H9 (cell line): ENCODE measurements around the gene SIGLEC5. TPM values are rescaled to one million over a fixed set of nuclear protein-coding genes. Genes with fewer than 3 reads are reported as not detected.

Experiments used
- DNase-seq: peaks from one replicate; pipeline ENCODE4 v3.0.0-alpha.2; 2017
- H2AFZ ChIP-seq: one replicate; pipeline ENCODE4 v1.6.1; 2013; ENCODE audit warnings: mild to moderate bottlenecking, low read length, control low read depth, moderate library complexity
- H2AK5ac ChIP-seq: 2 replicates; pipeline ENCODE4 v1.6.1; 2013; ENCODE audit warnings: low read length, control low read depth, mixed read lengths; ENCODE audit not compliant: insufficient read length
- H2BK120ac ChIP-seq: one replicate; pipeline ENCODE4 v1.6.1; 2013; ENCODE audit warnings: low read depth, mild to moderate bottlenecking, low read length, control low read depth, inconsistent platforms; ENCODE audit not compliant: poor library complexity, severe bottlenecking
- H2BK12ac ChIP-seq: 2 replicates; pipeline ENCODE4 v1.6.1; 2013; ENCODE audit warnings: low read length, control low read depth, mixed read lengths, low read depth; ENCODE audit not compliant: insufficient read length
- H2BK15ac ChIP-seq: 2 replicates; pipeline ENCODE4 v1.6.1; 2013; ENCODE audit warnings: low read depth, low read length, control low read depth
- H2BK20ac ChIP-seq: one replicate; pipeline ENCODE4 v1.6.1; 2013; ENCODE audit warnings: low read depth, mild to moderate bottlenecking, low read length, control low read depth, inconsistent platforms; ENCODE audit not compliant: poor library complexity, severe bottlenecking
- H2BK5ac ChIP-seq: 2 replicates; pipeline ENCODE4 v1.6.1; 2013; ENCODE audit warnings: low read length, control low read depth, mixed read lengths; ENCODE audit not compliant: insufficient read length
- H3K14ac ChIP-seq: 2 replicates; pipeline ENCODE4 v1.6.1; 2013; ENCODE audit warnings: low read length, control low read depth; ENCODE audit not compliant: insufficient read depth
- H3K18ac ChIP-seq: 2 replicates; pipeline ENCODE4 v1.6.1; 2013; ENCODE audit warnings: low read depth, mild to moderate bottlenecking, mixed read lengths, low read length, control low read depth; ENCODE audit not compliant: insufficient read length
- H3K23ac ChIP-seq: 2 replicates; pipeline ENCODE4 v1.6.1; 2013; ENCODE audit warnings: low read length, control low read depth, mixed read lengths, low read depth; ENCODE audit not compliant: insufficient read length
- H3K23me2 ChIP-seq: 2 replicates; pipeline ENCODE4 v1.6.1; 2013; ENCODE audit warnings: low read depth, mild to moderate bottlenecking, mixed read lengths, low read length, control low read depth; ENCODE audit not compliant: insufficient read length, poor library complexity, severe bottlenecking
- H3K27ac ChIP-seq: 2 replicates; pipeline ENCODE4 v1.5.1; 2013; ENCODE audit warnings: low read length, control low read depth, mixed read lengths, low read depth; ENCODE audit not compliant: insufficient read length
- H3K27me3 ChIP-seq: 2 replicates; pipeline ENCODE4 v1.6.1; 2013; ENCODE audit warnings: low read length, control low read depth, inconsistent platforms; ENCODE audit not compliant: insufficient read depth
- H3K4ac ChIP-seq: 2 replicates; pipeline ENCODE4 v1.6.1; 2013; ENCODE audit warnings: low read depth, mild to moderate bottlenecking, control low read depth, inconsistent platforms, low read length, moderate library complexity
- H3K4me1 ChIP-seq: 2 replicates; pipeline ENCODE4 v1.6.1; 2013; ENCODE audit warnings: low read length, control low read depth, inconsistent platforms; ENCODE audit not compliant: insufficient read depth
- H3K4me2 ChIP-seq: 2 replicates; pipeline ENCODE4 v1.6.1; 2013; ENCODE audit warnings: low read length, control low read depth, mixed read lengths; ENCODE audit not compliant: insufficient read length, insufficient read depth
- H3K56ac ChIP-seq: 2 replicates; pipeline ENCODE4 v1.6.1; 2013; ENCODE audit warnings: low read depth, mild to moderate bottlenecking, mixed read lengths, low read length, control low read depth; ENCODE audit not compliant: insufficient read length
- H3K79me1 ChIP-seq: 2 replicates; pipeline ENCODE4 v1.6.1; 2013; ENCODE audit warnings: low read depth, mild to moderate bottlenecking, moderate library complexity, low read length, control low read depth, inconsistent platforms; ENCODE audit not compliant: insufficient read depth, poor library complexity, severe bottlenecking
- H3K79me2 ChIP-seq: 2 replicates; pipeline ENCODE4 v1.6.1; 2013; ENCODE audit warnings: low read length, control low read depth, inconsistent platforms; ENCODE audit not compliant: insufficient read depth
- H3K9ac ChIP-seq: 2 replicates; pipeline ENCODE4 v1.6.1; 2013; ENCODE audit warnings: low read length, control low read depth, mixed read lengths; ENCODE audit not compliant: insufficient read length; ENCODE audit errors: extremely low read depth
- H3K9me3 ChIP-seq: one replicate; pipeline ENCODE4 v1.6.1; 2013; ENCODE audit warnings: low read depth, low read length, inconsistent platforms; ENCODE audit not compliant: control insufficient read depth
- H3T11ph ChIP-seq: one replicate; pipeline ENCODE4 v1.6.1; 2013; ENCODE audit warnings: mild to moderate bottlenecking, low read length, control low read depth, inconsistent platforms
- H4K20me1 ChIP-seq: one replicate; pipeline ENCODE4 v1.6.1; 2013; ENCODE audit not compliant: control insufficient read depth, insufficient read length, insufficient read depth
- H4K5ac ChIP-seq: 2 replicates; pipeline ENCODE4 v1.6.1; 2013; ENCODE audit warnings: low read depth, mild to moderate bottlenecking, mixed read lengths, low read length, control low read depth; ENCODE audit not compliant: insufficient read length
- H4K8ac ChIP-seq: replicated peaks from 2 replicates; pipeline ENCODE4 v1.6.1; 2013; ENCODE audit warnings: low read length, control low read depth, mixed read lengths, low read depth; ENCODE audit not compliant: insufficient read length
- H4K91ac ChIP-seq: 2 replicates; pipeline ENCODE4 v1.6.1; 2013; ENCODE audit warnings: low read depth, mild to moderate bottlenecking, moderate library complexity, mixed read lengths, low read length, control low read depth; ENCODE audit not compliant: insufficient read length
- H3K27ac Mint-ChIP-seq, 3 experiments: 2 replicates in 2 of 3; 3 replicates in 1 of 3; pipeline ENCODE4 v1.8.0; 2020 to 2021; ENCODE audit warnings: mixed read lengths in 3 of 3, mild to moderate bottlenecking in 1 of 3, moderate library complexity in 1 of 3
- H3K27me3 Mint-ChIP-seq: 2 replicates; pipeline ENCODE4 v1.8.0; 2021; ENCODE audit warnings: low read depth, mild to moderate bottlenecking, moderate library complexity, mixed read lengths
- H3K36me3 Mint-ChIP-seq, 3 experiments: 2 replicates in 2 of 3; 3 replicates in 1 of 3; pipeline ENCODE4 v1.8.0; 2020 to 2021; ENCODE audit warnings: low read depth in 3 of 3, mixed read lengths in 3 of 3; ENCODE audit not compliant: insufficient read depth in 1 of 3
- H3K4me1 Mint-ChIP-seq, 2 experiments: 2 replicates each; pipeline ENCODE4 v1.8.0; 2020; ENCODE audit warnings: mixed read lengths in 2 of 2
- H3K4me3 Mint-ChIP-seq, 2 experiments: 2 replicates in 1 of 2; 3 replicates in 1 of 2; pipeline ENCODE4 v1.8.0; 2020 to 2021; ENCODE audit warnings: mild to moderate bottlenecking in 2 of 2, mixed read lengths in 2 of 2, moderate library complexity in 1 of 2
- H3K9me3 Mint-ChIP-seq, 2 experiments: 2 replicates in 1 of 2; 3 replicates in 1 of 2; pipeline ENCODE4 v1.8.0; 2020; ENCODE audit warnings: mild to moderate bottlenecking in 2 of 2, mixed read lengths in 2 of 2, moderate library complexity in 1 of 2
- CTCF ChIP-seq: fragments of 200-600 bp; sonication (generic); conservative IDR thresholded peaks from 3 replicates; pipeline ENCODE4 v1.8.0; 2021; ENCODE audit warnings: antibody characterized with exemption, mild to moderate bottlenecking
- WGBS: extraction: QIAGEN DNeasy Blood & Tissue Kit; methylation state at CpG from one replicate; pipeline ENCODE4 v1.1.7; 2013; ENCODE audit warnings: missing lambda C conversion rate, low lambda C conversion rate, mixed read lengths; ENCODE audit not compliant: insufficient read length; ENCODE audit errors: extremely low coverage; 5-methylcytosine and 5-hydroxymethylcytosine counted together
- total RNA-seq: library from RNA; stranded (reverse); gene quantifications from 2 replicates; pipeline ENCODE4 v1.2.1, GENCODE V29; 2021

SIGLEC5 gene
- total RNA-seq, 1 experiment from 2014 or later: not detected

- H3K9me3 Mint-ChIP-seq: peaks cover 75 to 91% of the 10 kb centered on the region in 2 experiments
- H3K18ac ChIP-seq: no peak overlapping the region
- peaks cover 37% of the 10 kb centered on the region for H3K27me3 Mint-ChIP-seq
- no peaks in the 10 kb centered on the region for H3K27me3 ChIP-seq
- no peak overlapping the region for H2AFZ ChIP-seq
- H2AK5ac ChIP-seq: no peak overlapping the region
- no CpG with 5 or more reads among the region's 5 CpGs for WGBS
- H3K4me1 Mint-ChIP-seq: no peaks in the 10 kb centered on the region
- no peaks in the 10 kb centered on the region for H3K79me1 ChIP-seq
- H3K4me1 ChIP-seq: no peaks in the 10 kb centered on the region
- H3K23ac ChIP-seq: no peak overlapping the region
- no peaks in the 10 kb centered on the region for H3K9me3 ChIP-seq
- H3K79me2 ChIP-seq: no peaks in the 10 kb centered on the region
- no peak overlapping the region for H2BK5ac ChIP-seq
- no peaks in the 10 kb centered on the region for H4K20me1 ChIP-seq
- H2BK12ac ChIP-seq: no peak overlapping the region
- H3K4me3 Mint-ChIP-seq: no peak overlapping the region
- H3K9ac ChIP-seq: no peak overlapping the region
- H2BK15ac ChIP-seq: no peak overlapping the region
- no peak overlapping the region for H3K4ac ChIP-seq
- H3K4me2 ChIP-seq: no peak overlapping the region
- no peaks in the 10 kb centered on the region for H3K23me2 ChIP-seq
- no peak overlapping the region for H3K27ac ChIP-seq
- no peak for TF ChIP-seq CTCF
- no peak overlapping the region for H4K91ac ChIP-seq
- H3K56ac ChIP-seq: no peak overlapping the region
- no peak overlapping the region for H2BK120ac ChIP-seq
- H3T11ph ChIP-seq: no peak overlapping the region
- H3K27ac Mint-ChIP-seq: no peak overlapping the region
- no peak overlapping the region for H2BK20ac ChIP-seq
- no peak for DNase-seq
- H3K14ac ChIP-seq: no peak overlapping the region
- no peak overlapping the region for H4K5ac ChIP-seq
- peaks cover 0 to 4% (median 0%) of the 10 kb centered on the region in 3 experiments; a peak in 1 of 7 replicates for H3K36me3 Mint-ChIP-seq
- no peak overlapping the region for H4K8ac ChIP-seq
Measured at GRCh38 chr19:51614789-51615188, 15.4 kb downstream of the SIGLEC5 start.
